Neural progenitor cell (in vitro differentiated cells): ENCODE measurements around the gene FCRLA. TPM values are rescaled to one million over a fixed set of nuclear protein-coding genes. Genes with fewer than 3 reads are reported as not detected.

ENCODE experiments used
- DNase-seq: peaks from one replicate; pipeline ENCODE4 v3.0.0-alpha.2; 2016; ENCODE audit warnings: low spot score
- H2AFZ ChIP-seq: fragments of 200-600 bp; sonication (generic); replicated peaks from 2 replicates; pipeline ENCODE4 v1.6.1; 2016; ENCODE audit warnings: antibody characterized with exemption
- H3F3A ChIP-seq: fragments of 200-600 bp; sonication (generic); 2 replicates; pipeline ENCODE4 v1.6.1; 2016; ENCODE audit warnings: antibody characterized with exemption, low read depth
- H3K27ac ChIP-seq: fragments of 200-600 bp; sonication (generic); 2 replicates; pipeline ENCODE4 v1.5.1; 2016; ENCODE audit warnings: mild to moderate bottlenecking
- H3K27me3 ChIP-seq: fragments of 200-600 bp; sonication (generic); 2 replicates; pipeline ENCODE4 v1.6.1; 2016; ENCODE audit warnings: mild to moderate bottlenecking, moderate library complexity
- H3K36me3 ChIP-seq: fragments of 200-600 bp; sonication (generic); 2 replicates; pipeline ENCODE4 v1.5.1; 2016
- H3K4me1 ChIP-seq: fragments of 200-600 bp; sonication (generic); 2 replicates; pipeline ENCODE4 v1.6.1; 2016; ENCODE audit warnings: mixed run types
- H3K4me2 ChIP-seq: fragments of 200-600 bp; sonication (generic); 2 replicates; pipeline ENCODE4 v1.6.1; 2016
- H3K4me3 ChIP-seq: fragments of 200-600 bp; sonication (generic); 2 replicates; pipeline ENCODE4 v1.5.1; 2016
- H3K79me2 ChIP-seq: fragments of 200-600 bp; sonication (generic); 2 replicates; pipeline ENCODE4 v1.6.1; 2016; ENCODE audit warnings: low read depth
- H3K9ac ChIP-seq: fragments of 200-600 bp; sonication (generic); 2 replicates; pipeline ENCODE4 v1.6.1; 2016
- H3K9me3 ChIP-seq: fragments of 200-600 bp; sonication (generic); 2 replicates; pipeline ENCODE4 v1.5.1; 2016; ENCODE audit warnings: low read depth
- H4K20me1 ChIP-seq: fragments of 200-600 bp; sonication (generic); 2 replicates; pipeline ENCODE4 v1.6.1; 2016; ENCODE audit warnings: low read depth
- H3K27ac Mint-ChIP-seq: 3 replicates; pipeline ENCODE4 v1.8.0; 2021; ENCODE audit warnings: mixed read lengths
- H3K27me3 Mint-ChIP-seq: 2 replicates; pipeline ENCODE4 v1.8.0; 2022; ENCODE audit warnings: low read depth, mild to moderate bottlenecking, inconsistent platforms, moderate library complexity, mixed read lengths; ENCODE audit not compliant: insufficient read depth
- H3K36me3 Mint-ChIP-seq: 3 replicates; pipeline ENCODE4 v1.8.0; 2021; ENCODE audit warnings: mixed read lengths
- H3K4me1 Mint-ChIP-seq: 3 replicates; pipeline ENCODE4 v1.8.0; 2021; ENCODE audit warnings: mixed read lengths
- H3K4me3 Mint-ChIP-seq: 3 replicates; pipeline ENCODE4 v1.8.0; 2021; ENCODE audit warnings: mild to moderate bottlenecking, moderate library complexity, mixed read lengths
- H3K9me3 Mint-ChIP-seq: 3 replicates; pipeline ENCODE4 v1.8.0; 2020; ENCODE audit warnings: mixed read lengths
- CTCF ChIP-seq: fragments of 200-600 bp; sonication (generic); IDR thresholded peaks from 2 replicates; pipeline ENCODE4 v1.5.1; 2017; ENCODE audit warnings: antibody characterized with exemption, mild to moderate bottlenecking
- EZH2 ChIP-seq: fragments of 200-600 bp; sonication (generic); IDR thresholded peaks from 2 replicates; pipeline ENCODE4 v1.6.1; 2017; ENCODE audit warnings: antibody characterized with exemption, mild to moderate bottlenecking, moderate library complexity
- EZH2phosphoT487 ChIP-seq: fragments of 200-600 bp; sonication (generic); IDR thresholded peaks from 2 replicates; pipeline ENCODE4 v1.6.1; 2017; ENCODE audit warnings: antibody characterized with exemption
- total RNA-seq: library from RNA; depleted of rRNA; stranded (reverse); fragments of >200 nt; gene quantifications from 2 replicates; pipeline ENCODE4 v1.2.3, GENCODE V29; 2015; ENCODE audit warnings: low replicate concordance

Gene FCRLA
- total RNA-seq, 1 donor from 2014 or later, result not detected

GRCh38 chr1:161709373-161709772, 2.3 kb downstream of the FCRLA start:
- no peak overlapping the region for H3K27ac ChIP-seq
- H3K4me2 ChIP-seq, result no peak overlapping the region
- no peaks in the 10 kb centered on the region for H4K20me1 ChIP-seq
- no peaks in the 10 kb centered on the region for H3K79me2 ChIP-seq
- no peaks in the 10 kb centered on the region for H3K27me3 ChIP-seq
- no peak overlapping the region for H3K4me3 ChIP-seq
- H3K36me3 ChIP-seq, result no peaks in the 10 kb centered on the region
- H3K9ac ChIP-seq, result no peak overlapping the region
- Mint-ChIP-seq H3K27me3 (no peaks in the 10 kb centered on the region), H3K9me3 (no peaks in the 10 kb centered on the region), H3K4me1 (no peaks in the 10 kb centered on the region), H3K4me3 (no peak overlapping the region), H3K27ac (no peak overlapping the region), H3K36me3 (no peaks in the 10 kb centered on the region)
- TF ChIP-seq EZH2phosphoT487 (no peak), CTCF (no peak), EZH2 (no peak)
- H3K4me1 ChIP-seq, result no peaks in the 10 kb centered on the region
- H3F3A ChIP-seq, result no peaks in the 10 kb centered on the region
- H3K9me3 ChIP-seq, result no peaks in the 10 kb centered on the region
- H2AFZ ChIP-seq, result no peak overlapping the region
- no peak for DNase-seq

- Histone ChIP-seq H3K36me3 (no peaks in the 10 kb centered on the region), H3K4me2 (no peak overlapping the region), H3F3A (no peaks in the 10 kb centered on the region), H3K79me2 (no peaks in the 10 kb centered on the region), H2AFZ (no peak overlapping the region), H3K9me3 (no peaks in the 10 kb centered on the region), H3K4me3 (no peak overlapping the region), H3K27ac (no peak overlapping the region), H3K27me3 (peaks cover 1% of the 10 kb centered on the region), H3K4me1 (no peaks in the 10 kb centered on the region), H3K9ac (no peak overlapping the region), H4K20me1 (no peaks in the 10 kb centered on the region)
- Mint-ChIP-seq H3K4me1 (no peaks in the 10 kb centered on the region), H3K4me3 (no peak overlapping the region), H3K9me3 (no peaks in the 10 kb centered on the region), H3K27ac (no peak overlapping the region), H3K27me3 (no peaks in the 10 kb centered on the region), H3K36me3 (no peaks in the 10 kb centered on the region)
- no peak for DNase-seq
- TF ChIP-seq EZH2, result no peak
- no peak for TF ChIP-seq EZH2phosphoT487
- no peak for TF ChIP-seq CTCF
Measured at GRCh38 chr1:161710560-161710959, 3.5 kb downstream of the FCRLA start.

- H3F3A ChIP-seq, result no peaks in the 10 kb centered on the region
- peaks cover 17% of the 10 kb centered on the region for H3K27me3 Mint-ChIP-seq
- no peaks in the 10 kb centered on the region for H3K9me3 ChIP-seq
- no peak overlapping the region for H3K27ac Mint-ChIP-seq
- no peaks in the 10 kb centered on the region for H4K20me1 ChIP-seq
- H3K4me2 ChIP-seq, result no peak overlapping the region
- H3K79me2 ChIP-seq, result no peaks in the 10 kb centered on the region
- H3K36me3 ChIP-seq, result no peaks in the 10 kb centered on the region
- H3K9me3 Mint-ChIP-seq, result no peaks in the 10 kb centered on the region
- H3K27me3 ChIP-seq, result peaks cover 35% of the 10 kb centered on the region
- H3K4me1 ChIP-seq, result no peaks in the 10 kb centered on the region
- no peak overlapping the region for H3K4me3 ChIP-seq
- no peaks in the 10 kb centered on the region for H3K36me3 Mint-ChIP-seq
- DNase-seq, result no peak
- no peak overlapping the region for H3K27ac ChIP-seq
- no peak overlapping the region for H2AFZ ChIP-seq
- no peak overlapping the region for H3K4me3 Mint-ChIP-seq
- H3K9ac ChIP-seq, result no peak overlapping the region
- H3K4me1 Mint-ChIP-seq, result no peaks in the 10 kb centered on the region
- no peak for TF ChIP-seq EZH2phosphoT487
- TF ChIP-seq EZH2, result no peak
- TF ChIP-seq CTCF, result no peak
Measured at GRCh38 chr1:161718559-161719324, 11.7 kb downstream of the FCRLA start.
